Mesothelial cell of epicardium (in vitro differentiated cells): ENCODE results near the gene OCRL. TPM values are rescaled to one million over a fixed set of nuclear protein-coding genes. Genes with fewer than 3 reads are reported as not detected.

Source experiments
- DNase-seq, 2 experiments: peaks; one replicate each; pipeline ENCODE4 v3.0.0; 2021; ENCODE audit warnings: low spot score in 2 of 2; ENCODE audit not compliant: unreplicated experiment in 2 of 2
- H3K27ac Mint-ChIP-seq: 2 replicates; pipeline ENCODE4 v1.8.0; 2021; ENCODE audit warnings: mixed read lengths
- H3K27me3 Mint-ChIP-seq: 2 replicates; pipeline ENCODE4 v1.8.0; 2021; ENCODE audit warnings: low read depth, mixed read lengths
- H3K36me3 Mint-ChIP-seq: 2 replicates; pipeline ENCODE4 v1.8.0; 2021; ENCODE audit warnings: mixed read lengths
- H3K4me1 Mint-ChIP-seq: 2 replicates; pipeline ENCODE4 v1.8.0; 2021; ENCODE audit warnings: mixed read lengths
- H3K4me3 Mint-ChIP-seq: 2 replicates; pipeline ENCODE4 v1.8.0; 2021; ENCODE audit warnings: mild to moderate bottlenecking, moderate library complexity, mixed read lengths
- H3K9me3 Mint-ChIP-seq: 2 replicates; pipeline ENCODE4 v1.8.0; 2021; ENCODE audit warnings: mixed read lengths
- CTCF ChIP-seq: fragments of 200-600 bp; sonication (generic); IDR thresholded peaks from one replicate; pipeline ENCODE4 v1.5.0; 2021; ENCODE audit warnings: antibody characterized with exemption; ENCODE audit not compliant: unreplicated experiment
- total RNA-seq: library from RNA; stranded (reverse); gene quantifications from 3 replicates; pipeline ENCODE4 v1.2.1, GENCODE V29; 2021

OCRL gene
- total RNA-seq, 1 donor from 2014 or later: 49.0 TPM

- Mint-ChIP-seq H3K4me3 (no peak overlapping the region), H3K27ac (no peak overlapping the region), H3K27me3 (no peaks in the 10 kb centered on the region), H3K36me3 (no peaks in the 10 kb centered on the region), H3K9me3 (peaks cover 6% of the 10 kb centered on the region), H3K4me1 (peaks cover 6% of the 10 kb centered on the region)
- DNase-seq: no peak
- no peak for TF ChIP-seq CTCF
Measured at GRCh38 chrX:129525896-129526295, 14.2 kb upstream of the OCRL start.

GRCh38 chrX:129529685-129530281 is 10.3 kb upstream of the OCRL start:
- DNase-seq: no peak
- H3K36me3 Mint-ChIP-seq: no peaks in the 10 kb centered on the region
- no peaks in the 10 kb centered on the region for H3K4me1 Mint-ChIP-seq
- H3K27ac Mint-ChIP-seq: peak overlapping the region; percentile 18
- no peak for TF ChIP-seq CTCF
- no peaks in the 10 kb centered on the region for H3K27me3 Mint-ChIP-seq
- no peak overlapping the region for H3K4me3 Mint-ChIP-seq
- H3K9me3 Mint-ChIP-seq: no peaks in the 10 kb centered on the region

- DNase-seq: no peak
- Mint-ChIP-seq H3K36me3 (no peaks in the 10 kb centered on the region), H3K4me1 (no peaks in the 10 kb centered on the region), H3K9me3 (no peaks in the 10 kb centered on the region), H3K27me3 (no peaks in the 10 kb centered on the region), H3K27ac (no peak overlapping the region), H3K4me3 (no peak overlapping the region)
- no peak for TF ChIP-seq CTCF
Measured at GRCh38 chrX:129530410-129530809, 9.6 kb upstream of the OCRL start.

GRCh38 chrX:129531132-129531531 is 8.9 kb upstream of the OCRL start:
- H3K9me3 Mint-ChIP-seq: no peaks in the 10 kb centered on the region
- no peaks in the 10 kb centered on the region for H3K36me3 Mint-ChIP-seq
- no peaks in the 10 kb centered on the region for H3K4me1 Mint-ChIP-seq
- no peak for TF ChIP-seq CTCF
- H3K4me3 Mint-ChIP-seq: no peak overlapping the region
- no peaks in the 10 kb centered on the region for H3K27me3 Mint-ChIP-seq
- no peak overlapping the region for H3K27ac Mint-ChIP-seq
- DNase-seq: no peak

GRCh38 chrX:129534816-129535578 is 5.1 kb upstream of the OCRL start:
- H3K4me3 Mint-ChIP-seq: no peak overlapping the region
- H3K27me3 Mint-ChIP-seq: no peaks in the 10 kb centered on the region
- peaks cover 5% of the 10 kb centered on the region for H3K4me1 Mint-ChIP-seq
- no peak overlapping the region for H3K27ac Mint-ChIP-seq
- TF ChIP-seq CTCF: no peak
- H3K9me3 Mint-ChIP-seq: no peaks in the 10 kb centered on the region
- no peak for DNase-seq
- H3K36me3 Mint-ChIP-seq: no peaks in the 10 kb centered on the region
